HG03103 (cell line): ENCODE results near the gene SNCG.

Experiments used
- ATAC-seq: cut with Tn5 transposase; IDR thresholded peaks from one replicate; pipeline ENCODE4 v1.9.1; 2021; ENCODE audit warnings: low read depth; ENCODE audit not compliant: unreplicated experiment

Gene SNCG

DNA sequence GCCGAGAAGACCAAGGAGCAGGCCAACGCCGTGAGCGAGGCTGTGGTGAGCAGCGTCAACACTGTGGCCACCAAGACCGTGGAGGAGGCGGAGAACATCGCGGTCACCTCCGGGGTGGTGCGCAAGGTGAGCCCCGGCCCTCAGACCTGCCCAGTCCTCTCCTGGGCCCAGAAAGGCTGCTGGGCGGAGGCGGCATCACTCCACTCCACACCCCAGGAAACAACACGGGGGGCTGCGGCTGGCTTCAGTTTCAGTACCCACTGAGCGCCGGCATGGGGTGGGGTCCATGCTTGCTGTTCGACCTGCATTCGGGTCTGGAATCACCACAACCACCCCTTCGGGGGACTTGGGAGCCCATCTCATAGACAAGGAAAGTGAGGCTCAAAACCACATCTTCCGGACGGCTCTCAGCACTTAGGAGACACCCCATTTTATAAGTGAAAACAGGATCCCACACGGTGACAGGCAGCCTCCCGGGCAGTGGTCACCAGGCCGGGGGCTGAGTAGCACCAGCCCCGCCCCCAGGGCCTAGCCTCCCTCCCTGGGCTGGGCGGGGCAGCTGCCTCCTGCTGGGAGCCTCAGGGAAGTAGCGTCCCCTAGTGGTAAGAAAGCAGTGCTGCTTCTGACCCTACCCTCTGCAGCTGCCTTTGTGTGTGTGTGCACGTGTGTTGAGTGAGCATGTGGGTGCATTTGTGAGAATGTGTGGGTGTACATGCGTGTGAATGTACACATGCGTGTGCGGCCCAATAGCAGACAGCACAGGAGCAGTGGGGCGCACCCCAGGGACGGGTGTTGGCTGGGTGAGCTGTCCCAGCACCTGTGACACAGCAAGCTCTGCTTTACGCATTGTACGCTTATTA lies 1.8 kb downstream of the SNCG start:
- ATAC-seq, result peak; percentile 78

DNA sequence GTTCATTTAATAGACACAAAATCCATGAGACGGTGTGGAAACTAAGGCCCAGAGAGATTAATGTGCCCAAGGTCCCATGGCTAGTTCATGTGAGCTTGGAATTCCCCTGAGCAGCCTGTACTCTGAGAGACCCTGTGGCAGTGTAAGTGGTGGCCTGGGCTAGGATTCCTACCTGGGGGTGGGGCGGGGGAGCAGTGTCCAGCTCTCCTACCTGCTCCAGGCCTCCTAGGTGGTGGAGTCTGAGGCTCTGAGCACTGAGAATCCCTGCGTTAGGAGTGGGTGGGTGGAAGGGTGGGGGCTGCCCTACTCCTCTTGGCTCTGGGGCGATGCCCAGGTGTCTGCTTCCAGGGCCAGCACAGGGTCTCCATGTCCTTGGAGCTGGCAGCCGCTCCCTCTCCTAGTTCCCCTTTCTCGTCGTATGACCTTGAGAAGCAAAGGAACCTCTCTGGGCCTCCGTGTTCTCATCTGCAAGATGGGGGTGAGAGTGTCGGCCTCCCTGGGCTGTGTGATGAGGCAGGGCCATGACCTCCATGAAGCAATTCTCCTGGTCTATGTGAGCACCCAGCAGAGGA lies 2.5 kb downstream of the SNCG start:
- no peak for ATAC-seq

DNA sequence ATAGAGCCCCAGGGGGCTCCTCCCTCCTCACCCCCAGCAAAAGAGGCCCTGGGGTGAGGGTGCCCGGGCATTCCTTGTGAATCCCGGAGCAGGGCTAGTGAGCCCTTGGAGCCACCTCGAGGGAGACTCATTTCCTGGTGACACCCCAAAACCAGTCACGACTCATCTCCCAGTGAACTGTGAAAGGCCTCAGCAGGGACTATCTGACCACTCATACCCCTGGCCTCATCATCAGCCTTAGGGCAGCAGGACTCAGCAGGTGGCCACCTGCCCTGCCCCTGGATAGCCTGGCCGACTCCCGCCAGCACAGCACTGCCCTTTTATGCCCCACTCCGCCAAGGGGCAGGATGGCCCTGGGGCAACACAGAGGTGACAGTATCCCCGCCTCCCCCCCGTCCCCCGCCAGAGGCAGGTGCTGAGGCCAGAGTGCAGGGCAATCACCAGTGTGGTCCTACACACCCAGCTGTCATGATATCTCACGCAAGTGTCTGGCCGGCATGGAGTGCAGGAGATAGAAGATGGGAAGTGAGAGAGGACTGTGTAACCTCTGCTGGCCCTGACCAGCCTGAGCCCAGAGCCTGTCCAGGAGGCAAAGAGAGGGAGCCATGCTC lies 3.2 kb downstream of the SNCG start:
- ATAC-seq, result no peak

- ATAC-seq, result no peak
These were observed 4.0 kb downstream of the SNCG start for GRCh38 chr10:86962136-86962980.

DNA sequence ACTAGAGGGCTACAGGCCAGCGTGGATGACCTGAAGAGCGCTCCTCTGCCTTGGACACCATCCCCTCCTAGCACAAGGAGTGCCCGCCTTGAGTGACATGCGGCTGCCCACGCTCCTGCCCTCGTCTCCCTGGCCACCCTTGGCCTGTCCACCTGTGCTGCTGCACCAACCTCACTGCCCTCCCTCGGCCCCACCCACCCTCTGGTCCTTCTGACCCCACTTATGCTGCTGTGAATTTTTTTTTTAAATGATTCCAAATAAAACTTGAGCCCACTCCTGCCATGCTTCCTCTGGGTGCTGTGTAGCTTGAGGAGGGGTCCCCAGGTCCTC lies 4.5 kb downstream of the SNCG start:
- ATAC-seq, result no peak

DNA sequence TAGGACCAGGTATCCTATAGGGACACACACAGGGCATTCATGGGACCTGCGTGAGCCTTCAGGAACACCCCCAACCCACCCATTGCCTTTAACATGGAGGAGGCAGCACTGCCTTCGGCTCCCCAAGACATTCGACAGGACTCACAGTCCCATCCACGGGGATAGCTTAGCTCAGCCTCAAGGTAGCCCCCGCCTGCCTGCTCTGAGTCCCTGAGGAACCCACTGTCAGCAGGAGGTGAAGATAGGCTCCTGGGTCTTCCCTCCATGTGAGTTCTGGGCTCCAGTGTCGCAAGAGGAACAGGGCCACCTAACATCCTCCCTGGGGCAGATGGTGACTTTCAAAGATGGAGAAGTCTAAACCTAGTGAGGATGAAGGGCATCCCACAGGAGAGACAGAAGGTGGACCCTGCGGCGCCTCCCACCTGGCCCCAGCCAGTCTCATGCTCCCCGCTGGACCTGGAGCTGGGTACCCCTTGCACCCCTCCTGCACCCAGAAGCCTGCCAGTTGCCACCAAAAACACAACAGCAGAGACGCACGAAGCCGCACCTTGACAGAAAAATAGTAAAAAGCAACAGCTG lies 5.0 kb downstream of the SNCG start:
- no peak for ATAC-seq

DNA sequence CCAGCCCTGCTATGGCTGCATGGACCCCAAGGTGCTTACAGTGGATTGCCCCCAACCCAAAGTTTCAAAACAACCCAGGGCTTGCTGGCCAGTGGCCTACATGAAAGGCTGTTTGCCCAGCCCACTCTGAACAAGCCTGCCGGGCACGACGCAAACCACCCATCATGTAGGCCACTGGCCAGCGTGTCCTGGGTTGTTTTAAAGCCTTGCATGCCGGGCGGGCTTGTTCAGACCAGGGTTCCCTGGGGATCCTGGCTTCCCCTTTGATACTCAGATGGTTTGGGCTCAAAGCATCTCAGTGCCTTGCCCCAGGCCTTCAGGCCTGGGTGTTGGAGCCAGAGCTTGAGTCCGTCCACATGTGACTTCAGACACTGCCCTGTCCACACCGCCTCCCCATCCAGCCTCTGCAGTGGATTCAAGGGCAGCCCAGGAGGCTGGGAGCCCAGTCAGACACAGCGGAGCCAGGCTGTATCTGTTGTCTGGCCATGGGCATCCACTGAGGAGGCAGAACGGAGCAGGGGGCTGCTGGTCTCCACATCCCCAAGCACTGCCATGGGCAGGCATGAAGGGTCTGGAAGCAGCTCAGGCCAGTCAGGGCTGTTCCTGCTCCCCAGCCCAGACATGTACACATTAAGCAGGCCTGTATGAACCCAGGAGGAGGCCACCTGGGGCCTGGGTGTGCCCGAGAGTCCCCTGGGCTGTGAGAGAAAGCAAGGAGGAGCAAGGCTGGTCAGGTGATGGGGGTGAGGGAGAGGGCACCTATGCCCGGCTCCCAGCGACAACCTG lies 5.9 kb downstream of the SNCG start:
- no peak for ATAC-seq

DNA sequence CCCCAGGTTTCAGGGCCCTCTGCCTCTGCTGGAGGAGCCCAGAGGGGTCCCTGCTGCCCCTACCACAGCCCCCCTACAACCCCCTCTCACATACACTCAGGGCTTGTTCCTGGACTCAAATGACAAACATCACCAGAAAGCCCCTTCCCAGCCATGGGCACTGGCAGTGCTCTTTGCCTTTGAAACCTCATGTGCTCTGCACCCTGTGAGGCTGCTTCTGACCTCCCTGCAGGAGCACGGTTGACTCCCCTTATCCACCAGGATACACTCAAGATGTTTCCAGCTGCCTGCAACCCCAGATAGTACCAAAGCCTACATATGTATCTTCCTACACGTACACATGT lies 6.4 kb downstream of the SNCG start:
- no peak for ATAC-seq

DNA sequence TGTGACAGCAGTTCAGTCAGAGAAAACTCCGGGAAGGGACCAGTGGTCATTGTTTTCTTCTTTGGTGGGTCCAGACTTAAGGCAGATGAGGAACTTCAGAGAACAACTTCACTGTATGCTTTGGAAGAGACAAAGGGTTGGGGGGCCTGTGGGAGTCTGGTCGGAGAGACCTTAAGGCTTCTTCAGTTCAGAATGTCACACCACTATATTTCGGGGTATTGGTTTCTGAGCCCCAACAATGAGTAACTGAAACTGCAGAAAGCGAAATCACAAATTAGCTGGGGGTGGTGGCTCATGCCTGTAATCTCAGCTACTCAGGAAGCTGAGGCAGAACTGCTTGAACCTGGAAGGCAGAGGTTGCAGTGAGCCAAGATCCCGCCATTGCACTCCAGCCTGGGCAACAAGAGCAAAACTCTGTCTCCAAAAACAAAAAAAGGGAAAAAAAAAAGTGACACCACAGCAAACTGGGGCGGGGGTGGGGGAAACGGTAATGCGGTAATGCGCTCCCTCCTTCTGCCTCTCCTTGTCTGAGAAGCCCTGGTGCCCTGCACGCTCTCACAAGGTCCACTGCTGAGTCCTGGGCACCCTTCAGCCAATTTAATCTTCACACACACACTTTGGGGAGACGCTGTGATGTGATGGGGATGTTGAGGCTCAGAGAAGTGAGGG lies 7.7 kb downstream of the SNCG start:
- no peak for ATAC-seq

- no peak for ATAC-seq
These were observed 9.1 kb downstream of the SNCG start for GRCh38 chr10:86967481-86967941.

DNA sequence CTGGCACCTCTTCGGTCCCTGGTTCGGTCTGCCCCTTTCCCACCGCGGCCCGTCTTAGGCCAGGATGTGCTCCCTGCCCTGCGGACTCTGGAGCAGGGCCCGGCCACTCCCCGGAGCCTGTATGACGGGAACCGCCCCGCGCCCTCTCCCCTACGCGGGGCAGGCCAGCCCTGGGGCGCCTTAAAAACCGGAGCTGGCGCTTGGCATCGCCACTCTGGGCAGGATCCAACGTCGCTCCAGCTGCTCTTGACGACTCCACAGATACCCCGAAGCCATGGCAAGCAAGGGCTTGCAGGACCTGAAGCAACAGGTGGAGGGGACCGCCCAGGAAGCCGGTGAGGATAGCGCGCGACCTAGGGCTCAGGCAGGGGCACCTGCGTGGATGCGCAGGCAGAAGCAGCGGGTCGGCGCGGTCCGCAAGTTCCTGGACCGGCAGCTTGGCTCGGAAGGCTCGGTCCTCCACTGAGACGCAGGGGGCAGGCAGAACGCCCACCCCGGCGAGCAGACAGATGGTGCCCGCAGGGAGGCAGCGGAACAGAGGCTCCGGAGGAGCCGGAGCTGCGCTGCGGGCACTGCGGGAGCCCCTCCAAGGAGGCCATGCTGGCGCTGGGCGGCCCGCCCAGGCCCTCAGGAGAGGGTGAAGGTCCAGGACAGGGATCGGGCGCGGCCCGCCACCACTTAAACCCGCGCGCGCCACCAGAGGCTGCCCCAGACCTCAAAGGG lies 10.0 kb downstream of the SNCG start, which contains the start of gene ADIRF:
ADIRF (plus strand) TSS at position 212 of the 723 bp plus-strand sequence; CDS start at position 275, 63 bp downstream.
- no peak for ATAC-seq

- ATAC-seq, result no peak
These were observed 10.6 kb downstream of the SNCG start for GRCh38 chr10:86968994-86969355.

DNA sequence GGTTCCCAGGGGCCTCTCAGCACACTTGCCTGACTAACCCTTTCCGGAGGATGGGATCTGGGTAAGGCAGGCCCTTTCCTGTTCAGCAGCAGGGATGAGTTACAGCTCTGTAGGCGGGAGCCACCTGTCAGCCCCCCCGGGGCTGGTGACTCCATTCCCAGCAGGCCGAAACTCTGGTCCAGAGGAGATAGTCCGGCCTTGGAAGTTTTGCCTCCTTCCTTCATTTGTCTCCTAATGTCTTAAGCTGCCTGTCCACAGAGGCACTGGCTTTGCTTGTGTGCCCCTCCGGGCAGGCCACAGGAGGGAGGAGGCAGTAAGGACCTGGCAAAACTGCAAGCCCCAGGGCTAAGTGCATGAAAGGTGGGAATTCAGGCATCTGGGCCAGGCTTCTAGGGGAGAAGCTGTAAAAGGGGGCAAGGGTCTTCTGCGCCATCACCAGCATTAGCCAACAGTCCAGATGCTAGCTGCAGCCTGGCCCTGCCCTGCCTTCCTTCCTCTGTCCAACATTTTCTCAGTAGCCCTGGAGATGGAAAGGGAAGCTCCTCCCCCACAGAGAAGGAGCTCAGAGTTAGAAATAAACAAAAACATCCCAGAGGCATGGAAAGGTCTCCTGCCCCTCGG lies 11.1 kb downstream of the SNCG start:
- ATAC-seq, result no peak

DNA sequence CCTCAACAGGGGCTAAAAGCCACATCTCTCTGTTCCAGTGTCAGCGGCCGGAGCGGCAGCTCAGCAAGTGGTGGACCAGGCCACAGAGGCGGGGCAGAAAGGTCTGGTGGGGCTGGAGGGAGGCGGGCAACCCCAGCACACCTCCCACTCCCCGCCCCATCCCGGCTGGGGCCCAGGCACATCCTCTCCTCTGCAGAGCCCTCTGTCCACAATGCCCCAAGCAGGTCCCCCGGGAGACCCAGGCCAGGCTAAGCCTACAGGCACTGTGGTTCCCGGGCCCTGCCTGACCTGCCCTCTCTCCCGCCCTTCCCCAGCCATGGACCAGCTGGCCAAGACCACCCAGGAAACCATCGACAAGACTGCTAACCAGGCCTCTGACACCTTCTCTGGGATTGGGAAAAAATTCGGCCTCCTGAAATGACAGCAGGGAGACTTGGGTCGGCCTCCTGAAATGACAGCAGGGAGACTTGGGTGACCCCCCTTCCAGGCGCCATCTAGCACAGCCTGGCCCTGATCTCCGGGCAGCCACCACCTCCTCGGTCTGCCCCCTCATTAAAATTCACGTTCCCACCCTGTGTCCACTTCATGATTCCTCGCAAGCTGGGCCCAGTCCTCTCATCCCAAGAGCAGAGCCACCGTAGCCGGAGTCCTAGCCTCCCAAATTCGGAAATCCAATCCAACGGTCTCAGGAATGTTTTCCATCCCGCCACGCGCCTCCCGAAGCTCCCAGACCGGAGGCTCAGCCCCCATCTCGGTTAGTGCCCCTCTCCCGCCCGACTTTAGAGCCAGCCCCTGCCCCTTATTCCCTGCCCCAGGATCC lies 12.0 kb downstream of the SNCG start:
- ATAC-seq, result no peak

DNA sequence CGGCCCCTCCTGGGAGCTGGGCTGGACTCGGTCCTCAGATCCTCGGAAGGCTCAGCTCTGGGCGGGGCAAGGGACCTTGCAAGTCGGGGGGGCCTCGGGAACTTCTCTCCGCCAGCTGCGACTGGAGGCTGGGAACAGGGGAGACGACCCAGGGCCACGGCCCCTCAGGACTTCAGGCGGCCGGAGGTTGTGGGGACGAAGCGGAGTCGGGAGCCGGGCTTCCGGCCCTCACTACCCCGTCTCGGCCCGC lies 12.5 kb downstream of the SNCG start:
- ATAC-seq, result no peak

- ATAC-seq, result peak; percentile 51
These were observed 13.0 kb downstream of the SNCG start for GRCh38 chr10:86971232-86971991.
